Loucy (cell line): Measurements from ENCODE around the gene SMIM21.

Experiments
- H2AFZ ChIP-seq: fragments of 200-600 bp; sonication (generic); 2 replicates; pipeline ENCODE4 v1.6.0; 2016; ENCODE audit warnings: antibody characterized with exemption, mild to moderate bottlenecking, low read length, moderate library complexity
- H3F3A ChIP-seq: fragments of 200-600 bp; 2 replicates; pipeline ENCODE4 v1.6.0; 2016; ENCODE audit warnings: antibody characterized with exemption, low read depth, mild to moderate bottlenecking
- H3K27me3 ChIP-seq: fragments of 200-600 bp; sonication (generic); 2 replicates; pipeline ENCODE4 v1.6.1; 2014; ENCODE audit warnings: low read length, mild to moderate bottlenecking; ENCODE audit not compliant: insufficient read depth, poor library complexity, severe bottlenecking
- H3K36me3 ChIP-seq: fragments of 200-600 bp; sonication (generic); 2 replicates; pipeline ENCODE4 v1.6.1; 2016; ENCODE audit warnings: low read length; ENCODE audit not compliant: insufficient read depth
- H3K4me1 ChIP-seq: fragments of 200-600 bp; sonication (generic); 2 replicates; pipeline ENCODE4 v1.5.1; 2014; ENCODE audit warnings: low read length, mild to moderate bottlenecking; ENCODE audit not compliant: insufficient read depth, poor library complexity, severe bottlenecking
- H3K4me2 ChIP-seq: fragments of 200-600 bp; sonication (generic); 2 replicates; pipeline ENCODE4 v1.6.0; 2014; ENCODE audit warnings: antibody characterized with exemption, low read length, low read depth, mild to moderate bottlenecking; ENCODE audit not compliant: poor library complexity, severe bottlenecking
- H3K4me3 ChIP-seq: fragments of 200-600 bp; sonication (generic); 2 replicates; pipeline ENCODE4 v1.5.1; 2014; ENCODE audit warnings: low read length, mild to moderate bottlenecking, mixed read lengths; ENCODE audit not compliant: poor library complexity, severe bottlenecking
- H3K79me2 ChIP-seq: fragments of 200-600 bp; sonication (generic); 2 replicates; pipeline ENCODE4 v1.6.1; 2014; ENCODE audit warnings: low read length; ENCODE audit not compliant: insufficient read depth
- H3K9ac ChIP-seq: fragments of 200-600 bp; sonication (generic); 2 replicates; pipeline ENCODE4 v1.6.0; 2014; ENCODE audit warnings: mild to moderate bottlenecking, low read depth, low read length, moderate library complexity; ENCODE audit not compliant: poor library complexity, severe bottlenecking
- H3K9me2 ChIP-seq: fragments of 200-600 bp; sonication (generic); replicated peaks from 2 replicates; pipeline ENCODE4 v1.6.1; 2016; ENCODE audit warnings: low read depth, low read length, mixed read lengths
- H3K9me3 ChIP-seq: fragments of 200-600 bp; sonication (generic); 2 replicates; pipeline ENCODE4 v1.6.1; 2014; ENCODE audit warnings: mild to moderate bottlenecking, antibody characterized with exemption, low read length, low read depth; ENCODE audit not compliant: insufficient read depth
- H4K20me1 ChIP-seq: fragments of 200-600 bp; sonication (generic); 2 replicates; pipeline ENCODE4 v1.6.0; 2014; ENCODE audit warnings: antibody characterized with exemption, low read length, mild to moderate bottlenecking; ENCODE audit not compliant: insufficient read depth, poor library complexity, severe bottlenecking
- CTCF ChIP-seq: fragments of 200-600 bp; sonication (generic); conservative IDR thresholded peaks from 2 replicates; pipeline ENCODE4 v1.5.1; 2014; ENCODE audit warnings: mild to moderate bottlenecking, antibody characterized with exemption, low read length
- EZH2phosphoT487 ChIP-seq: fragments of 200-600 bp; IDR thresholded peaks from 2 replicates; pipeline ENCODE4 v1.6.1; 2018; ENCODE audit warnings: antibody characterized with exemption, mild to moderate bottlenecking, moderate library complexity, borderline replicate concordance

The SMIM21 gene

GRCh38 chr18:75395137-75395536 is 32.4 kb downstream of the SMIM21 start:
- Histone ChIP-seq H3K9me3 (no peaks in the 10 kb centered on the region), H3K27me3 (no peaks in the 10 kb centered on the region), H3K79me2 (no peaks in the 10 kb centered on the region), H4K20me1 (no peaks in the 10 kb centered on the region), H3K4me2 (no peak overlapping the region), H3K4me3 (no peak overlapping the region), H3K9me2 (no peaks in the 10 kb centered on the region), H3K4me1 (no peaks in the 10 kb centered on the region), H3K36me3 (no peaks in the 10 kb centered on the region), H3F3A (no peaks in the 10 kb centered on the region), H2AFZ (no peak overlapping the region), H3K9ac (no peak overlapping the region)
- TF ChIP-seq EZH2phosphoT487 (no peak), CTCF (no peak)

- Histone ChIP-seq H2AFZ (no peak overlapping the region), H3K9me2 (no peaks in the 10 kb centered on the region), H3K4me1 (no peaks in the 10 kb centered on the region), H3K79me2 (no peaks in the 10 kb centered on the region), H3K36me3 (no peaks in the 10 kb centered on the region), H3F3A (no peaks in the 10 kb centered on the region), H4K20me1 (no peaks in the 10 kb centered on the region), H3K9ac (no peak overlapping the region), H3K27me3 (no peaks in the 10 kb centered on the region), H3K4me2 (no peak overlapping the region), H3K4me3 (no peak overlapping the region), H3K9me3 (no peaks in the 10 kb centered on the region)
- TF ChIP-seq CTCF, result no peak
- no peak for TF ChIP-seq EZH2phosphoT487
Observed at GRCh38 chr18:75393721-75394120, 33.8 kb downstream of the SMIM21 start.

GRCh38 chr18:75392226-75392578 is 35.3 kb downstream of the SMIM21 start:
- H2AFZ ChIP-seq, result no peak overlapping the region
- no peaks in the 10 kb centered on the region for H3K4me1 ChIP-seq
- H4K20me1 ChIP-seq, result no peaks in the 10 kb centered on the region
- no peaks in the 10 kb centered on the region for H3K9me2 ChIP-seq
- H3F3A ChIP-seq, result no peaks in the 10 kb centered on the region
- H3K9ac ChIP-seq, result no peak overlapping the region
- no peaks in the 10 kb centered on the region for H3K36me3 ChIP-seq
- no peaks in the 10 kb centered on the region for H3K27me3 ChIP-seq
- no peak overlapping the region for H3K4me3 ChIP-seq
- no peaks in the 10 kb centered on the region for H3K9me3 ChIP-seq
- no peak for TF ChIP-seq CTCF
- TF ChIP-seq EZH2phosphoT487, result no peak
- H3K79me2 ChIP-seq, result no peaks in the 10 kb centered on the region
- H3K4me2 ChIP-seq, result no peak overlapping the region
